DND-41 (cell line): ENCODE data around the gene IL1R2.

ENCODE experiments used
- CTCF ChIP-seq: IDR thresholded peaks from 2 replicates; pipeline ENCODE4 v1.5.1; 2012; ENCODE audit warnings: borderline replicate concordance, low read length, moderate library complexity, mild to moderate bottlenecking; ENCODE audit not compliant: poor library complexity, severe bottlenecking; ENCODE audit errors: extremely low read depth
- EZH2 ChIP-seq: IDR thresholded peaks from 3 replicates; pipeline ENCODE4 v1.6.1; 2012; ENCODE audit warnings: borderline replicate concordance, low read depth, mild to moderate bottlenecking, moderate library complexity, low read length, inconsistent platforms; ENCODE audit not compliant: severe bottlenecking

DNA sequence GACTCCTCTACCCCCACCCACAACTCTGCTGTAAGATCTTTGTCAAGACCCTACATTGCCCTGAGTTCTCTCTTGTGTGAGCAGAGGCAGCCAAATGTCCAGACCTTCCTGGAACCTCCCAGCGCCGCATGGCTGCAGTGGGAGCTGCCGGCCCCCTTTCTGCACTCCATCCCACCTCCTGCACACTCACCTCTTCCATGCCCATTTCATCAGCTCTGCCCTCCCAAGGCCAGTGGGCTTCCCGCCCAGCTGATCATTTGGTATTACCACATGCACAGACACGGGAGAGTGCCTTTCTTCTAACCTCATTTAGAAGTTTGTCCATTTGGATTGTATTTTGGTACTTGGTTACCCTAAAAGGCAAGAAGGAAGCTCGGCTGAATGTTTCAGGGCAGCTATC lies 2.0 kb downstream of the IL1R2 start:
- TF ChIP-seq CTCF (no peak), EZH2 (no peak)
